WTC11 (cell line): ENCODE measurements around the gene DLL1.

Experiments
- ARID4B ChIP-seq: sonication (generic); formaldehyde crosslinking; IDR thresholded peaks from 2 replicates; pipeline ENCODE4 v1.8.0; 2023; ENCODE audit warnings: missing genetic modification reagents, mild to moderate bottlenecking, borderline replicate concordance
- ATF3 ChIP-seq: sonication (generic); formaldehyde crosslinking; conservative IDR thresholded peaks from 2 replicates; pipeline ENCODE4 v1.8.1; 2022; ENCODE audit warnings: mild to moderate bottlenecking, missing genetic modification reagents
- CDX4 ChIP-seq: fragments of 250-450 bp; sonication (Bioruptor Pico); IDR thresholded peaks from 2 replicates; pipeline ENCODE4 v1.9.0; 2021; ENCODE audit warnings: moderate library complexity, mild to moderate bottlenecking, inconsistent platforms, borderline replicate concordance
- CREB1 ChIP-seq: sonication (generic); formaldehyde crosslinking; IDR thresholded peaks from 2 replicates; pipeline ENCODE4 v1.8.0; 2023; ENCODE audit warnings: mild to moderate bottlenecking, missing genetic modification reagents
- CTCF ChIP-seq: fragments of 200-600 bp; IDR thresholded peaks from 2 replicates; pipeline ENCODE4 v1.8.0; 2022; ENCODE audit warnings: antibody characterized with exemption
- MAX ChIP-seq: sonication (generic); formaldehyde crosslinking; IDR thresholded peaks from 2 replicates; pipeline ENCODE4 v1.8.0; 2022; ENCODE audit warnings: mild to moderate bottlenecking, missing genetic modification reagents
- OVOL2 ChIP-seq: fragments of 250-450 bp; sonication (Bioruptor Pico); IDR thresholded peaks from 2 replicates; pipeline ENCODE4 v1.9.0; 2021; ENCODE audit warnings: mild to moderate bottlenecking, borderline replicate concordance
- SP1 ChIP-seq: sonication (generic); formaldehyde crosslinking; conservative IDR thresholded peaks from 2 replicates; pipeline ENCODE4 v1.8.1; 2022; ENCODE audit warnings: missing genetic modification reagents
- TCF7 ChIP-seq: sonication (generic); formaldehyde crosslinking; IDR thresholded peaks from 2 replicates; pipeline ENCODE4 v1.8.0; 2022; ENCODE audit warnings: mild to moderate bottlenecking, low read depth, missing genetic modification reagents, moderate library complexity
- TEAD1 ChIP-seq: sonication (generic); formaldehyde crosslinking; IDR thresholded peaks from 2 replicates; pipeline ENCODE4 v1.8.0; 2022; ENCODE audit warnings: mild to moderate bottlenecking, missing genetic modification reagents
- USF2 ChIP-seq: sonication (generic); formaldehyde crosslinking; IDR thresholded peaks from 2 replicates; pipeline ENCODE4 v1.8.1; 2023; ENCODE audit warnings: mild to moderate bottlenecking, missing genetic modification reagents, moderate library complexity
- ZNF263 ChIP-seq: sonication (generic); formaldehyde crosslinking; IDR thresholded peaks from 2 replicates; pipeline ENCODE4 v1.8.1; 2022; ENCODE audit warnings: low read depth, mild to moderate bottlenecking, moderate library complexity, missing genetic modification reagents
- ZNF416 ChIP-seq: fragments of 250-450 bp; sonication (Bioruptor Pico); IDR thresholded peaks from 2 replicates; pipeline ENCODE4 v1.9.0; 2021; ENCODE audit warnings: mild to moderate bottlenecking, inconsistent platforms

- no peak for TF ChIP-seq CTCF
- no peak for TF ChIP-seq TEAD1
- TF ChIP-seq USF2 = peak; percentile 87
- no peak for TF ChIP-seq ATF3 (CRISPR knock-in tag)
- TF ChIP-seq SP1 (CRISPR knock-in tag) = no peak
- TF ChIP-seq ZNF263 (CRISPR knock-in tag) = no peak
- no peak for TF ChIP-seq CDX4 (CRISPR knock-in tag)
- no peak for TF ChIP-seq ARID4B (CRISPR knock-in tag)
- TF ChIP-seq OVOL2 = no peak
- TF ChIP-seq MAX (CRISPR knock-in tag) = 0 out of 2 replicates have a peak, but pooled peaks have one; percentile 32
- TF ChIP-seq TCF7 (CRISPR knock-in tag) = no peak
- no peak for TF ChIP-seq ZNF416 (CRISPR knock-in tag)
- TF ChIP-seq CREB1 (CRISPR knock-in tag) = no peak
Measured at GRCh38 chr6:170292407-170293158, 1.7 kb upstream of the DLL1 start.
